HG02610 (cell line): ENCODE measurements around the gene CTDSP2.

Source experiments
- ATAC-seq: cut with Tn5 transposase; IDR thresholded peaks from one replicate; pipeline ENCODE4 v1.9.1; 2021; ENCODE audit warnings: mild to moderate bottlenecking, moderate library complexity; ENCODE audit not compliant: unreplicated experiment

Gene CTDSP2

GRCh38 chr12:57817261-57817989, 29.1 kb downstream of the CTDSP2 start:
- ATAC-seq: no peak

- ATAC-seq: no peak
Observed at GRCh38 chr12:57816855-57817151, 29.7 kb downstream of the CTDSP2 start.

- ATAC-seq: no peak
Observed at GRCh38 chr12:57816001-57816854, 30.3 kb downstream of the CTDSP2 start.

- no peak for ATAC-seq
Observed at GRCh38 chr12:57815177-57816000, 31.1 kb downstream of the CTDSP2 start.

GRCh38 chr12:57813971-57814772, 32.4 kb downstream of the CTDSP2 start:
- no peak for ATAC-seq

- ATAC-seq: no peak
Observed at GRCh38 chr12:57813111-57813970, 33.2 kb downstream of the CTDSP2 start.

- no peak for ATAC-seq
Observed at GRCh38 chr12:57811028-57811755, 35.3 kb downstream of the CTDSP2 start.

GRCh38 chr12:57810450-57810849, 36.1 kb downstream of the CTDSP2 start:
- ATAC-seq: no peak

GRCh38 chr12:57809425-57809824, 37.1 kb downstream of the CTDSP2 start:
- no peak for ATAC-seq

GRCh38 chr12:57808351-57808750, 38.2 kb downstream of the CTDSP2 start:
- no peak for ATAC-seq

- ATAC-seq: no peak
Observed at GRCh38 chr12:57807285-57807684, 39.2 kb downstream of the CTDSP2 start.

- no peak for ATAC-seq
Observed at GRCh38 chr12:57806677-57807076, 39.9 kb downstream of the CTDSP2 start.

GRCh38 chr12:57803319-57803893, 43.1 kb downstream of the CTDSP2 start:
- ATAC-seq: peak; percentile 53

GRCh38 chr12:57802607-57803006, 43.9 kb downstream of the CTDSP2 start:
- no peak for ATAC-seq

GRCh38 chr12:57800965-57801364, 45.6 kb downstream of the CTDSP2 start:
- ATAC-seq: no peak

GRCh38 chr12:57797933-57798332, 48.6 kb downstream of the CTDSP2 start:
- ATAC-seq: no peak

- no peak for ATAC-seq
Observed at GRCh38 chr12:57796996-57797395, 49.5 kb downstream of the CTDSP2 start.

GRCh38 chr12:57795354-57795753, 51.2 kb downstream of the CTDSP2 start:
- ATAC-seq: no peak

- no peak for ATAC-seq
Observed at GRCh38 chr12:57793920-57794319, 52.6 kb downstream of the CTDSP2 start.
